ENCODE measurements around the gene BCAS3. TPM values are rescaled to one million over a fixed set of nuclear protein-coding genes. Genes with fewer than 3 reads are reported as not detected.

BCAS3 gene
- total RNA-seq, 1 donor from 2014 or later = 35.7 TPM

DNA sequence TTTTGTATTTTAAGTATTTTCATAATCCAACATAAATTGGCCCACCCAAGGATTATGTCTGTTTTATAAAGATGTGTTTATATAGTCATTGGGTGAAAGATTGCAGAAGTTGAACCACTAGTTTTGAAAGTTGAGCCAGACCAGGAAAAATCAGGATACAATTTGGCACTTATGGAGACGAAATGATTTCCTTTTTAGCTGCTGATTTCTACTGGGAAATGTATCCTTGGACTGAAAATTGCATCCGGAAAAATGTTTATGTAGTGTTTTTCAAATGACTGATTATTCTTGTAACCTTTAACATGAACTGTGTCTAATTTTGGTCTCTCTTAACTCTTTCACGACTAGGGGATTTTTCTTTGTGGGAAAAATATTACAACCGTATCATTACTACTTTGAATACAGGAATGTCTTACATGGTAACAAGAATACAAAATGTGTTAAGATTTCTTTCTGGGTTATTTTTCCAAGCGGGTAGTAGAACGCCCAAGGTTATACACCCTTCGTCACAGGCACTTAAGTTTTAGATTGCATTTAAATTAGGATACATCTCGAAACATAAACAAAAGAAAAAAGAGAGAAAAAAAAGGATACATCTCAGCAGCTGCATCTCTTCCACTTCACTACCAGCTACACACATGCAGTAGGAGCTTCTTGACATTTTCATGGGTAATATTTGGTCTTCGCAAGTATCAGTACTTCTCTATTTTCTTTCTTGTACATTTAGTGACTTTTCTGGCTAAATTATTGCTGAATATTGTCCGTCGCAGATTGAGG is 449.0 kb downstream of the BCAS3 start:
- TF ChIP-seq, protein P1, sequence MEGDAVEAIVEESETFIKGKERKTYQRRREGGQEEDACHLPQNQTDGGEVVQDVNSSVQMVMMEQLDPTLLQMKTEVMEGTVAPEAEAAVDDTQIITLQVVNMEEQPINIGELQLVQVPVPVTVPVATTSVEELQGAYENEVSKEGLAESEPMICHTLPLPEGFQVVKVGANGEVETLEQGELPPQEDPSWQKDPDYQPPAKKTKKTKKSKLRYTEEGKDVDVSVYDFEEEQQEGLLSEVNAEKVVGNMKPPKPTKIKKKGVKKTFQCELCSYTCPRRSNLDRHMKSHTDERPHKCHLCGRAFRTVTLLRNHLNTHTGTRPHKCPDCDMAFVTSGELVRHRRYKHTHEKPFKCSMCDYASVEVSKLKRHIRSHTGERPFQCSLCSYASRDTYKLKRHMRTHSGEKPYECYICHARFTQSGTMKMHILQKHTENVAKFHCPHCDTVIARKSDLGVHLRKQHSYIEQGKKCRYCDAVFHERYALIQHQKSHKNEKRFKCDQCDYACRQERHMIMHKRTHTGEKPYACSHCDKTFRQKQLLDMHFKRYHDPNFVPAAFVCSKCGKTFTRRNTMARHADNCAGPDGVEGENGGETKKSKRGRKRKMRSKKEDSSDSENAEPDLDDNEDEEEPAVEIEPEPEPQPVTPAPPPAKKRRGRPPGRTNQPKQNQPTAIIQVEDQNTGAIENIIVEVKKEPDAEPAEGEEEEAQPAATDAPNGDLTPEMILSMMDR (IDR thresholded peaks at IDR 0.05) = no peak
- Mint-ChIP-seq H3K4me3 (ENCODE audit: unreplicated experiment) (no peak overlapping the region), H3K36me3 (ENCODE audit: unreplicated experiment) (no peaks in the 10 kb centered on the region), H3K27me3 (ENCODE audit: unreplicated experiment) (no peaks in the 10 kb centered on the region), H3K9me3 (ENCODE audit: unreplicated experiment) (no peaks in the 10 kb centered on the region), H3K27ac (ENCODE audit: unreplicated experiment) (no peak overlapping the region), H3K4me1 (ENCODE audit: unreplicated experiment) (peaks cover 29% of the 10 kb centered on the region)
- DNase-seq (ENCODE audit: extremely low spot score, unreplicated experiment) = no peak

DNA sequence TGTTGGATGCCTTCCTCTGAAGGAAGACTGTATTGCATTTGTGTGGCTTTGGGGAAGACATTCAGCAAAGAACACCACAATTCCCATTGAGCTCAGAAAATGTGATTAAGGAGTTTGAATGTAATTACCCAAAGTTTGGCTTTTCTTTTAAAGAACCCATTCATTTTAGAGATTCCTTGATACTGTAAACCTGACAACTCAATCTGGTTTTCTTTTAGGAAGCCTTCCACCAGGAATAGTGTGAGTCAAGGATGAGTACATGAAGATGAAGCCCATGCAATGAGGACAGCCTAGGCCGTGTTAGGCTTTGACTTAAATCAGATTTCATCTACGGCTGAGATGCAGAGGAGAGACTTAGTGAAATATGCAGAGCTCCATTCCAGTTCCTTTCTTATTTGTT is 450.3 kb downstream of the BCAS3 start:
- Mint-ChIP-seq H3K4me3 (ENCODE audit: unreplicated experiment) (no peak overlapping the region), H3K27ac (ENCODE audit: unreplicated experiment) (no peak overlapping the region), H3K9me3 (ENCODE audit: unreplicated experiment) (no peaks in the 10 kb centered on the region), H3K36me3 (ENCODE audit: unreplicated experiment) (no peaks in the 10 kb centered on the region), H3K27me3 (ENCODE audit: unreplicated experiment) (no peaks in the 10 kb centered on the region), H3K4me1 (ENCODE audit: unreplicated experiment) (peaks cover 22% of the 10 kb centered on the region)
- no peak for DNase-seq (ENCODE audit: extremely low spot score, unreplicated experiment)
- TF ChIP-seq, protein P1 (IDR thresholded peaks at IDR 0.05) = no peak

DNA sequence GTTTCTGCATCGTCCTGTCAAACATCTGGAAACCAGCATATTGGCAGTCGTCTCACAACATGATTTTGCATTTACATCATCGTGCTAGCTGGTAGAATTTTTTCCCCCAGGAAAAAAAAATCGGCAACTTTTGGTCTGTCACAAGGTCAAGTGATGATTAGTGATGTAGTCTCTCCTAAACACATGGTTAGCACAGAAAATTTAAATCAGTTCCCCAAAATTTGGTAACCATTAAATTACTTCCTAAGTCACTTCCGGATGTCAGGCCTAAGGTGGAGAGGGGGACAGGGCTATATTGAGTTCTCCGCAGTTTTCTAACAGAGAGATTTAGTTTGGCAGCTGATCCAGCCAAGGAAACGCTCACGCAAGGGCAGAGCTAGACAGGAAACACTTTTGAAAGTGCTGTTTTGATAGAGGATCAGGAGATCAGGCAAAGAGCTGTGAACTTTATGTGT is 451.0 kb downstream of the BCAS3 start:
- no peak overlapping the region for H3K4me3 Mint-ChIP-seq (ENCODE audit: unreplicated experiment)
- H3K27ac Mint-ChIP-seq (ENCODE audit: unreplicated experiment) = peak overlapping the region; percentile 11
- no peaks in the 10 kb centered on the region for H3K27me3 Mint-ChIP-seq (ENCODE audit: unreplicated experiment)
- no peaks in the 10 kb centered on the region for H3K9me3 Mint-ChIP-seq (ENCODE audit: unreplicated experiment)
- peaks cover 22% of the 10 kb centered on the region for H3K4me1 Mint-ChIP-seq (ENCODE audit: unreplicated experiment)
- TF ChIP-seq, protein P1 (IDR thresholded peaks at IDR 0.05) = no peak
- no peak for DNase-seq (ENCODE audit: extremely low spot score, unreplicated experiment)
- H3K36me3 Mint-ChIP-seq (ENCODE audit: unreplicated experiment) = no peaks in the 10 kb centered on the region

- H3K9me3 Mint-ChIP-seq (ENCODE audit: unreplicated experiment) = no peaks in the 10 kb centered on the region
- TF ChIP-seq, protein P1 (IDR thresholded peaks at IDR 0.05) = no peak
- no peak overlapping the region for H3K4me3 Mint-ChIP-seq (ENCODE audit: unreplicated experiment)
- no peak overlapping the region for H3K27ac Mint-ChIP-seq (ENCODE audit: unreplicated experiment)
- H3K27me3 Mint-ChIP-seq (ENCODE audit: unreplicated experiment) = no peaks in the 10 kb centered on the region
- peaks cover 22% of the 10 kb centered on the region for H3K4me1 Mint-ChIP-seq (ENCODE audit: unreplicated experiment)
- no peaks in the 10 kb centered on the region for H3K36me3 Mint-ChIP-seq (ENCODE audit: unreplicated experiment)
- no peak for DNase-seq (ENCODE audit: extremely low spot score, unreplicated experiment)
These were observed 451.9 kb downstream of the BCAS3 start for GRCh38 chr17:61129267-61130254.

DNA sequence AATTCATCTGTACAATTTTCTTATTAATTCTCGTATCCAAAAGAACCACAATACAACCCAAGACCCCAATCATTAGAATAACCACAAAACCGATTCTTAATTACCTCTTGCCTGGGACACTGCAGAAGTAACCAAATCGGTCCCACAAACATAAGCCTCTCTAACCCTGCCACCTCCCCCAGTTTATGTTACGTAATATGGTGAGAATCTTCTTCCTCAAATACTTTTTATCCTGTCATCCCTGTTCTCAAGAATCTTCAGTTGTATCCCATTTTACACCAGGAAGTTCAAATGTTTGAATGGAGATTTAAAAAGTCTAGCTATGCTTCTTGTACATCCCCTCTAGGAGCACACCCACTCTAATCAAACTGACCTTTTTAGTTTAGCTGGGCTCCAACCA is 452.7 kb downstream of the BCAS3 start:
- TF ChIP-seq, protein P1 (IDR thresholded peaks at IDR 0.05) = no peak
- no peak overlapping the region for H3K4me3 Mint-ChIP-seq (ENCODE audit: unreplicated experiment)
- H3K9me3 Mint-ChIP-seq (ENCODE audit: unreplicated experiment) = no peaks in the 10 kb centered on the region
- no peaks in the 10 kb centered on the region for H3K27me3 Mint-ChIP-seq (ENCODE audit: unreplicated experiment)
- H3K4me1 Mint-ChIP-seq (ENCODE audit: unreplicated experiment) = peaks cover 22% of the 10 kb centered on the region
- H3K27ac Mint-ChIP-seq (ENCODE audit: unreplicated experiment) = no peak overlapping the region
- no peak for DNase-seq (ENCODE audit: extremely low spot score, unreplicated experiment)
- H3K36me3 Mint-ChIP-seq (ENCODE audit: unreplicated experiment) = no peaks in the 10 kb centered on the region
